Transverse colon (tissue), 4 donors: ENCODE results near the gene FCRL6.

Experiments
- EP300 ChIP-seq: sonication (generic); formaldehyde crosslinking; IDR thresholded peaks from one replicate; pipeline ENCODE4 v1.6.1; 2017; ENCODE audit warnings: antibody characterized with exemption, low read depth
- POLR2A ChIP-seq: fragments of 450-650 bp; IDR thresholded peaks from one replicate; pipeline ENCODE4 v1.6.1; 2016; ENCODE audit warnings: antibody characterized with exemption, mild to moderate bottlenecking, moderate library complexity
- POLR2AphosphoS5 ChIP-seq, 3 donors: sonication (generic); formaldehyde crosslinking; IDR thresholded peaks; one replicate each; pipeline ENCODE4 v1.6.1; 2016; ENCODE audit warnings: antibody characterized with exemption in 3 of 3
- TF ChIP-seq, protein P1 (sequence below), 5 experiments: fragments of 200-600 bp in 3 of 5; fragments of 450-650 bp in 2 of 5; sonication (generic) in 3 of 5; IDR thresholded peaks; 1 replicate in 2 of 5; 2 replicates in 3 of 5; pipeline ENCODE4 v1.5.1; 2016 to 2017; ENCODE audit warnings: antibody characterized with exemption in 5 of 5, inconsistent platforms in 3 of 5, mild to moderate bottlenecking in 2 of 5, moderate library complexity in 1 of 5

DNA sequence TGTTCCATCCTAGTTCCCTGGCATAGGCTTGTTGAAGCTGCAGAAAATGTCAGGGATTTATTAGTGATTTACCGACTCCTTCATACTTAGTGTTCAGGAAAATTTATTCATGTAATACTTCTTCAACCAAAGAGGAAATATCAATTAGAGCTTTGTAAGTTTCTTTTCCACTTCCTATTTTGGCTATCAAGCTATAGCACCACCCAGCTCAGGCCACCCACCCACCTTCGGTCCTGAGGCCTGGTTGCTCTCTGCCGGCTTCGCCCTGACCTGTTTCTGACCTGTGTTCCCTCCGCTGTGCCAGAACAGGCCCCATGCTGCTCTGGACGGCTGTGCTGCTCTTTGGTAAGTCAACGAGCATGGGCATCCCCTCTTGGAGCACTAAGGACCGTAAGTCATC is at the start of gene FCRL6:
- TF ChIP-seq, protein P1, sequence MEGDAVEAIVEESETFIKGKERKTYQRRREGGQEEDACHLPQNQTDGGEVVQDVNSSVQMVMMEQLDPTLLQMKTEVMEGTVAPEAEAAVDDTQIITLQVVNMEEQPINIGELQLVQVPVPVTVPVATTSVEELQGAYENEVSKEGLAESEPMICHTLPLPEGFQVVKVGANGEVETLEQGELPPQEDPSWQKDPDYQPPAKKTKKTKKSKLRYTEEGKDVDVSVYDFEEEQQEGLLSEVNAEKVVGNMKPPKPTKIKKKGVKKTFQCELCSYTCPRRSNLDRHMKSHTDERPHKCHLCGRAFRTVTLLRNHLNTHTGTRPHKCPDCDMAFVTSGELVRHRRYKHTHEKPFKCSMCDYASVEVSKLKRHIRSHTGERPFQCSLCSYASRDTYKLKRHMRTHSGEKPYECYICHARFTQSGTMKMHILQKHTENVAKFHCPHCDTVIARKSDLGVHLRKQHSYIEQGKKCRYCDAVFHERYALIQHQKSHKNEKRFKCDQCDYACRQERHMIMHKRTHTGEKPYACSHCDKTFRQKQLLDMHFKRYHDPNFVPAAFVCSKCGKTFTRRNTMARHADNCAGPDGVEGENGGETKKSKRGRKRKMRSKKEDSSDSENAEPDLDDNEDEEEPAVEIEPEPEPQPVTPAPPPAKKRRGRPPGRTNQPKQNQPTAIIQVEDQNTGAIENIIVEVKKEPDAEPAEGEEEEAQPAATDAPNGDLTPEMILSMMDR (IDR thresholded peaks at IDR 0.05) = no peak
- TF ChIP-seq POLR2AphosphoS5 (IDR thresholded peaks at IDR 0.05) (no peak), POLR2A (no peak), EP300 (no peak)
